ENCODE data around the gene UQCRHL. TPM values are rescaled to one million over a fixed set of nuclear protein-coding genes. Genes with fewer than 3 reads are reported as not detected.

Gene UQCRHL
- total and polyA plus RNA-seq, 3 donors from 2014 or later: 1.5 to 2.5 (median 2.0) TPM

- Histone ChIP-seq H3K27me3 (no peaks in the 10 kb centered on the region), H3K9me3 (no peaks in the 10 kb centered on the region), H3K4me3 (peak overlapping the region; percentile 84 to 89), H3K36me3 (ENCODE audit: low read depth, missing control alignments) (no peaks in the 10 kb centered on the region), H3K4me1 (peaks cover 13% of the 10 kb centered on the region), H3K27ac (peak overlapping the region; percentile 100)
- DNase-seq: no peak
- no peak for TF ChIP-seq POLR2A (IDR thresholded peaks at IDR 0.05)
- no peak for TF ChIP-seq CTCF (IDR thresholded peaks at IDR 0.05)
- 0 to 1% methylated on average over 33 to 37 of the region's 37 CpGs for WGBS, 2 donors
- intact Hi-C loops (cut with DNase I; ENCODE audit: low total_unique reads): loop anchor here (10.0 kb wide), 1 partner anchor 50 kb away; no protein-coding TSS in a partner anchor
These were observed 27.8 kb upstream of the UQCRHL start for GRCh38 chr1:15835205-15835740.

GRCh38 chr1:15834406-15835204 lies 27.2 kb upstream of the UQCRHL start:
- Histone ChIP-seq H3K27ac (peak overlapping the region; percentile 100), H3K9me3 (no peaks in the 10 kb centered on the region), H3K4me3 (peak overlapping the region; percentile 84 to 89), H3K27me3 (no peaks in the 10 kb centered on the region), H3K36me3 (ENCODE audit: low read depth, missing control alignments) (no peaks in the 10 kb centered on the region), H3K4me1 (peaks cover 15% of the 10 kb centered on the region)
- peak; percentile 89 for DNase-seq
- intact Hi-C loops (cut with DNase I; ENCODE audit: low total_unique reads): loop anchor here (10.0 kb wide), 1 partner anchor 50 kb away; no protein-coding TSS in a partner anchor
- WGBS, 2 donors: 0 to 1% methylated on average over 14 to 74 of the region's 77 CpGs
- TF ChIP-seq POLR2A (IDR thresholded peaks at IDR 0.05): no peak
- TF ChIP-seq CTCF (IDR thresholded peaks at IDR 0.05): peak in 1 of 3 experiments; percentile 5

GRCh38 chr1:15833842-15834405 lies 26.5 kb upstream of the UQCRHL start:
- 1 to 2% methylated on average over 10 of the region's 10 CpGs for WGBS, 2 donors

GRCh38 chr1:15833069-15833679 lies 25.7 kb upstream of the UQCRHL start:
- Histone ChIP-seq H3K27me3 (no peaks in the 10 kb centered on the region), H3K27ac (peak overlapping the region; percentile 100), H3K9me3 (no peaks in the 10 kb centered on the region), H3K4me1 (peaks cover 15% of the 10 kb centered on the region), H3K4me3 (peak overlapping the region; percentile 84 to 89), H3K36me3 (ENCODE audit: low read depth, missing control alignments) (no peaks in the 10 kb centered on the region)
- WGBS, 2 donors: 19 to 42% methylated on average over 22 to 24 of the region's 24 CpGs
- TF ChIP-seq POLR2A (IDR thresholded peaks at IDR 0.05) (no peak), CTCF (IDR thresholded peaks at IDR 0.05) (no peak)
- peak; percentile 60 for DNase-seq
- intact Hi-C loops (cut with DNase I; ENCODE audit: low total_unique reads): loop anchor here (10.0 kb wide), 1 partner anchor 52 kb away; no protein-coding TSS in a partner anchor

More at GRCh38 chr1:15833842-15834405, 26.5 kb upstream of the UQCRHL start:
- DNase-seq: no peak
- Histone ChIP-seq H3K27ac (peak overlapping the region; percentile 100), H3K36me3 (ENCODE audit: low read depth, missing control alignments) (no peaks in the 10 kb centered on the region), H3K9me3 (no peaks in the 10 kb centered on the region), H3K4me1 (peaks cover 15% of the 10 kb centered on the region), H3K4me3 (peak overlapping the region; percentile 84 to 89), H3K27me3 (no peaks in the 10 kb centered on the region)
- TF ChIP-seq CTCF (IDR thresholded peaks at IDR 0.05): no peak
- TF ChIP-seq POLR2A (IDR thresholded peaks at IDR 0.05): no peak
- intact Hi-C loops (cut with DNase I; ENCODE audit: low total_unique reads): loop anchor here (10.0 kb wide), 1 partner anchor 51 kb away; no protein-coding TSS in a partner anchor
